Mesendoderm (in vitro differentiated cells): ENCODE measurements around the gene WDR86.
A peak's percentile ranks its signal among the peaks of the same experiment; 100 is the strongest.

Experiments
- DNase-seq: peaks from one replicate; pipeline ENCODE4 v3.0.0; 2013
- H2AK5ac ChIP-seq: 2 replicates; pipeline ENCODE4 v1.6.1; 2013; ENCODE audit warnings: low read length, inconsistent platforms
- H2BK120ac ChIP-seq: 2 replicates; pipeline ENCODE4 v1.6.1; 2013; ENCODE audit warnings: low read depth, mild to moderate bottlenecking, low read length, moderate library complexity, mixed read lengths
- H2BK15ac ChIP-seq: replicated peaks from 2 replicates; pipeline ENCODE4 v1.6.1; 2013; ENCODE audit warnings: low read depth, mild to moderate bottlenecking, moderate library complexity
- H2BK5ac ChIP-seq: 2 replicates; pipeline ENCODE4 v1.6.1; 2013; ENCODE audit warnings: low read length, inconsistent platforms
- H3K18ac ChIP-seq: 2 replicates; pipeline ENCODE4 v1.6.1; 2013; ENCODE audit warnings: mild to moderate bottlenecking, low read length, mixed read lengths
- H3K23ac ChIP-seq: one replicate; pipeline ENCODE4 v1.6.1; 2013; ENCODE audit warnings: low read length
- H3K27ac ChIP-seq: 2 replicates; pipeline ENCODE4 v1.5.1; 2013; ENCODE audit warnings: low read depth, mild to moderate bottlenecking, inconsistent platforms, low read length, moderate library complexity
- H3K27me3 ChIP-seq: 2 replicates; pipeline ENCODE4 v1.6.1; 2013; ENCODE audit warnings: low read length, control low read depth, mild to moderate bottlenecking, inconsistent platforms; ENCODE audit not compliant: insufficient read depth, poor library complexity
- H3K36me3 ChIP-seq: 2 replicates; pipeline ENCODE4 v1.6.1; 2013; ENCODE audit warnings: low read length, inconsistent platforms; ENCODE audit not compliant: control insufficient read depth, insufficient read depth
- H3K4ac ChIP-seq: one replicate; pipeline ENCODE4 v1.6.1; 2013; ENCODE audit warnings: low read depth, mild to moderate bottlenecking, low read length, moderate library complexity
- H3K4me1 ChIP-seq: 2 replicates; pipeline ENCODE4 v1.6.1; 2013; ENCODE audit warnings: low read depth, low read length, inconsistent platforms; ENCODE audit not compliant: control insufficient read depth
- H3K4me2 ChIP-seq: 2 replicates; pipeline ENCODE4 v1.6.1; 2013; ENCODE audit warnings: low read length
- H3K4me3 ChIP-seq: 2 replicates; pipeline ENCODE4 v1.5.1; 2013; ENCODE audit warnings: mild to moderate bottlenecking, low read length
- H3K56ac ChIP-seq: one replicate; pipeline ENCODE4 v1.6.1; 2013; ENCODE audit warnings: low read length
- H3K79me1 ChIP-seq: 2 replicates; pipeline ENCODE4 v1.6.1; 2013; ENCODE audit warnings: low read length, inconsistent platforms
- H3K79me2 ChIP-seq: 2 replicates; pipeline ENCODE4 v1.6.1; 2013; ENCODE audit warnings: mild to moderate bottlenecking, low read length; ENCODE audit not compliant: control insufficient read depth, insufficient read depth
- H3K9ac ChIP-seq: 2 replicates; pipeline ENCODE4 v1.6.1; 2013; ENCODE audit warnings: low read length, inconsistent platforms
- H4K5ac ChIP-seq: one replicate; pipeline ENCODE4 v1.6.1; 2013; ENCODE audit warnings: low read length
- H4K8ac ChIP-seq: one replicate; pipeline ENCODE4 v1.6.1; 2013; ENCODE audit warnings: low read depth, mild to moderate bottlenecking, control low read depth, low read length, moderate library complexity
- WGBS: extraction: QIAGEN DNeasy Blood & Tissue Kit; methylation state at CpG from one replicate; pipeline ENCODE4 v1.1.7; 2013; ENCODE audit warnings: low lambda C conversion rate, missing lambda C conversion rate; ENCODE audit not compliant: insufficient coverage; ENCODE audit errors: extremely low coverage; 5-methylcytosine and 5-hydroxymethylcytosine counted together

The WDR86 gene

DNA sequence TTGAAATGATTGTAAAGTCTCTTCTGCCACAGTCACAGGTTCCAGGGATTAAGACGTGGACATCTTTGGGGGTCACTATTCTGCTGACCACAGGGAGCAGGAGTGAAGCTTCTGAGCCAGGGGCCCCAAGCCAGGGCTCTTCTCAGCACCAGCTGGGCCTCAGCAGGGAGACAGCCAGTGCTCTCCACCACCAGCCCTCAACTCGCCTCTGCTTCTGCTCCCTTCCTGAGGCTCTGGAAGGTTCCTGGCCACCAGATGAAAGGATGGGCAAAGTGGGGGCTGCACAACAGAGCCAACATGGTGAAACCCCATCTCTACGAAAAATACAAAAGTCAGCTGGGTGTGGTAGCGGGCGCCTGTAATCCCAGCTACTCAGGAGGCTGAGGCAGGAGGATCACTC lies 41.3 kb upstream of the WDR86 start:
- no CpG with 5 or more reads among the region's 5 CpGs for WGBS
- Histone ChIP-seq H4K5ac (no peak overlapping the region), H3K23ac (no peak overlapping the region), H3K4me2 (no peak overlapping the region), H2BK120ac (no peak overlapping the region), H3K27ac (no peak overlapping the region), H3K4ac (no peak overlapping the region), H3K4me1 (no peaks in the 10 kb centered on the region), H3K9ac (no peak overlapping the region), H3K36me3 (no peaks in the 10 kb centered on the region), H3K79me1 (no peaks in the 10 kb centered on the region), H4K8ac (no peak overlapping the region), H2BK15ac (no peak overlapping the region), H2BK5ac (no peak overlapping the region), H3K56ac (no peak overlapping the region), H3K4me3 (no peak overlapping the region), H3K79me2 (no peaks in the 10 kb centered on the region), H2AK5ac (no peak overlapping the region), H3K27me3 (no peaks in the 10 kb centered on the region), H3K18ac (no peak overlapping the region)
- no peak for DNase-seq

DNA sequence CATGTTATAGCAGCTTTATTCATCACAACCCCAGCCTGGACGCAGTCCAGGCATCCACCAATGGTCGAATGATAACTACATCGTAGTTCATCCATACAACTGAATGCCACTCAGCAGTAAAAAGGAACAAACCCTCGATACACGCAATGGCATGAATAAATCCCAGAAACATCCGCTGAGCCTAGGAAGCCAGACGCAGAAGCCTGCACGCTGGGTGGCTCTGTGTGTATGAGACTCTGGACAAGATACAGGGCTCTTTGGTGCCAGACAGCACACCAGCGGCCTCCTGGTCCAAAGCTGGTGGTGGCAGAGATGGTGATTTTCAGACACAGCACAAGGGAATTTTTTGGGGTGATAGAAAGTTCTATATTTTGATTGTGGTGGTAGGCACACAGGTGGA lies 40.2 kb upstream of the WDR86 start:
- no peak overlapping the region for H3K4ac ChIP-seq
- H3K79me2 ChIP-seq = no peaks in the 10 kb centered on the region
- H3K36me3 ChIP-seq = no peaks in the 10 kb centered on the region
- no CpG with 5 or more reads among the region's 9 CpGs for WGBS
- H2BK5ac ChIP-seq = no peak overlapping the region
- H3K4me3 ChIP-seq = no peak overlapping the region
- H3K18ac ChIP-seq = no peak overlapping the region
- H3K79me1 ChIP-seq = no peaks in the 10 kb centered on the region
- H3K56ac ChIP-seq = no peak overlapping the region
- H2AK5ac ChIP-seq = no peak overlapping the region
- H2BK15ac ChIP-seq = no peak overlapping the region
- no peak overlapping the region for H3K4me2 ChIP-seq
- DNase-seq = no peak
- no peak overlapping the region for H3K9ac ChIP-seq
- no peaks in the 10 kb centered on the region for H3K4me1 ChIP-seq
- H3K27me3 ChIP-seq = no peaks in the 10 kb centered on the region
- no peak overlapping the region for H4K8ac ChIP-seq
- no peak overlapping the region for H3K23ac ChIP-seq
- H4K5ac ChIP-seq = no peak overlapping the region
- no peak overlapping the region for H2BK120ac ChIP-seq
- no peak overlapping the region for H3K27ac ChIP-seq

DNA sequence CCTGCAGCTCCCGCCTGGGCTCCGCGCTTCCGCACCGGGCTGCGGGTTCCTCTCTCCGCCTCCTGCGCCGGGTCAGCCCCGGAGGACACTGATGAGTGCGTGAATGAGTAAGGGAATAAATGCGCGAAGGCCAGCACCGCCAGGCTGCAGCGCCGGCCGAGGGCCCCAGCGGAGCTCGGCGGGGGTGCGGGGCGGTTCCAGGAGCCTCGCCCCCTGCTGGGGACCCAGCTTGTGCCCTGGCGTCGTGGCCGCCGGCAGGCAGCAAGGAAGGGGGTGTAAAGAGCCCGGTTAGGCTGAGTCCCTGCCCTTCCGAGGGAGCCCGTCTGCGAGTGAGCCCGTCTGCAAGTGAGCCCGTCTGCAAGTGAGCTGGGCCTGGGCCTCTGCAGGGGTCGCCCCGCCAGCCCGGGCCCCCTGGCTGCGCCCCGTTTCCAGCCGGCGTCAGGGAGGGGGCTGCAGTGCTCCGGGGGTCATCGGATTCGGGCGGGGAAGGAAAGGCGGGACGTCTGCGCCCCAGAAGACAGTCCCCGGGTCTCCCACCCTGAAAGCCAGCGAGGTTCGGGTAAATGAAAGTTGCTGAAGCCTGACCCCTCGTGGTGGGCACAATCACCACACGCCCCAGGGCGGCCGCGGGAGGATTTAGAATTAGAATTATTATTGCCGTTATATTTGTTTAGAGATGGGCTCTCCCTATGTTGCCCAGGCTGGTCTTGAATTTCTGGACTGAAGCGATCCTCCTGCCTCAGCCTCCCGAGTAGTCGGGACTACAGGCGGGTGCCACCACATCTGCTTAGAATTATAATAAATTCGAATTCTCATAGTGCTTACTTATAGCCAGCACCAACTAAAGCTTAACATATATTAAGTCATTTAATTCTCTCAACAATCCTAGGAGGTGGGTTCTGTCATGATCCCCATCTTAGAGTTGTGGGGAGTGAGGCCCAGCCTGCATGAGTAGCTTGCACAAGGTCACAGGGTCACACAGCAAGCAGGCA lies 38.7 kb upstream of the WDR86 start:
- Histone ChIP-seq H4K8ac (no peak overlapping the region), H3K4me1 (no peaks in the 10 kb centered on the region), H3K27ac (no peak overlapping the region), H3K23ac (no peak overlapping the region), H3K4ac (no peak overlapping the region), H3K18ac (peak overlapping the region; percentile 41), H3K56ac (peak overlapping the region; percentile 85), H3K79me1 (no peaks in the 10 kb centered on the region), H3K4me2 (peak overlapping the region; percentile 81), H3K4me3 (peak overlapping the region; percentile 23), H2AK5ac (no peak overlapping the region), H2BK120ac (no peak overlapping the region), H3K9ac (peak overlapping the region; percentile 78), H3K79me2 (no peaks in the 10 kb centered on the region), H2BK15ac (no peak overlapping the region), H3K36me3 (no peaks in the 10 kb centered on the region), H3K27me3 (no peaks in the 10 kb centered on the region), H4K5ac (no peak overlapping the region), H2BK5ac (no peak overlapping the region)
- peak; percentile 66 for DNase-seq
- WGBS = no CpG with 5 or more reads among the region's 61 CpGs

DNA sequence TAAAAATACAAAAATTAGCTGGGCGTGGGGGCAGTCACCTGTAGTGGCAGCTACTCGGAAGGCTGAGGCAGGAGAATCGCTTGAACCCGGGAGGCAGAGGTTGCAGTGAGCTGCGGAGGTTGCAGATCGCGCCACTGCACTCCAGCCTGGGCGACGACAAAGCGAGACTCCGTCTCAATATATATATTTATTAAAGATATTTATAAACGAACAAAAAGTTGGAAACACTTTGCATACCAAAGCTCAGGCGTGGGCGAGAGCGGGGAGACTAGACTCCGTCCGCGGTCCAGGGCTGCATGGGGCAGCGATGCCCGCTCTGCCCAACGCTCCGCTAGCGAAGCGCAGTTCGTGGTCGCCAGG lies 38.0 kb upstream of the WDR86 start:
- no peak overlapping the region for H2AK5ac ChIP-seq
- peak overlapping the region; percentile 81 for H3K4me2 ChIP-seq
- no peak overlapping the region for H2BK120ac ChIP-seq
- H4K5ac ChIP-seq = no peak overlapping the region
- H3K27ac ChIP-seq = no peak overlapping the region
- no peak overlapping the region for H2BK15ac ChIP-seq
- H4K8ac ChIP-seq = no peak overlapping the region
- no peaks in the 10 kb centered on the region for H3K36me3 ChIP-seq
- DNase-seq = no peak
- no CpG with 5 or more reads among the region's 26 CpGs for WGBS
- no peaks in the 10 kb centered on the region for H3K79me2 ChIP-seq
- no peaks in the 10 kb centered on the region for H3K4me1 ChIP-seq
- peak overlapping the region; percentile 78 for H3K9ac ChIP-seq
- no peaks in the 10 kb centered on the region for H3K27me3 ChIP-seq
- no peaks in the 10 kb centered on the region for H3K79me1 ChIP-seq
- no peak overlapping the region for H3K4me3 ChIP-seq
- no peak overlapping the region for H3K23ac ChIP-seq
- no peak overlapping the region for H2BK5ac ChIP-seq
- H3K56ac ChIP-seq = peak overlapping the region; percentile 85
- H3K4ac ChIP-seq = no peak overlapping the region
- H3K18ac ChIP-seq = peak overlapping the region; percentile 41

DNA sequence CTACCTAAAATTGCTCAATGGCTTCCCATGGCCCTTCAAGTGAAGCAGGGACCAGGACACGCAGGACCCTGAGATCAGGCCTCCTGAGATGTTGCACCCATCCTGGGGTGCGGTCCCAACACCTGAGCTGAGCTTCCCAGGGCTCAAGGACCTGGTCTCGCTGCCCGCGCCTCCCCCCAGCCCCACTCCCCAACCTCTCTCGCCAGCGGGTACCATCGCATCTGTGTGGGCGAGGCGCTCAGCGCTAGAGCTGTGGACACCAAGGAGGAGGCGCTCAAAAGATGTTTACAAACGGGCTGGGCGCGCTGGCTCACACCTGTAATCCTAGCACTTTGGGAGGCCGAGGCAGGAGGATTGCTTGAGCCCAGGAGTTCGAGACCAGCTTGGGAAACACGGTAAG lies 37.5 kb upstream of the WDR86 start:
- Histone ChIP-seq H3K9ac (no peak overlapping the region), H3K27me3 (no peaks in the 10 kb centered on the region), H2BK15ac (no peak overlapping the region), H2BK5ac (no peak overlapping the region), H4K8ac (no peak overlapping the region), H3K56ac (no peak overlapping the region), H3K79me1 (no peaks in the 10 kb centered on the region), H3K18ac (no peak overlapping the region), H3K79me2 (no peaks in the 10 kb centered on the region), H3K36me3 (no peaks in the 10 kb centered on the region), H3K23ac (no peak overlapping the region), H3K4me2 (no peak overlapping the region), H4K5ac (no peak overlapping the region), H2AK5ac (no peak overlapping the region), H3K4ac (no peak overlapping the region), H2BK120ac (no peak overlapping the region), H3K4me3 (no peak overlapping the region), H3K27ac (no peak overlapping the region), H3K4me1 (no peaks in the 10 kb centered on the region)
- DNase-seq = no peak
- no CpG with 5 or more reads among the region's 18 CpGs for WGBS
